GM23338 (cell line): ENCODE data around the gene CEP72. TPM values are rescaled to one million over a fixed set of nuclear protein-coding genes. Genes with fewer than 3 reads are reported as not detected.

Experiments
- ATAC-seq: fragments of 200-7000 bp; cut with Tn5 transposase; 3 replicates; pipeline ENCODE4 v1.9.1; 2020
- DNase-seq: peaks from one replicate; pipeline ENCODE4 v3.0.0-alpha.2; 2015; ENCODE audit warnings: low spot score
- H2AFZ ChIP-seq: fragments of 200-600 bp; sonication (generic); 2 replicates; pipeline ENCODE4 v1.8.0; 2016; ENCODE audit warnings: antibody characterized with exemption, mild to moderate bottlenecking, moderate library complexity
- H3F3A ChIP-seq: fragments of 200-600 bp; sonication (generic); replicated peaks from 2 replicates; pipeline ENCODE4 v1.8.0; 2017; ENCODE audit warnings: antibody characterized with exemption, mixed run types, low read depth
- H3K27ac ChIP-seq: fragments of 200-600 bp; sonication (generic); 2 replicates; pipeline ENCODE4 v1.6.1; 2016; ENCODE audit warnings: low read depth
- H3K27me3 ChIP-seq: fragments of 200-600 bp; sonication (generic); 2 replicates; pipeline ENCODE4 v1.8.0; 2016; ENCODE audit warnings: mild to moderate bottlenecking, mixed run types, moderate library complexity; ENCODE audit not compliant: insufficient read depth
- H3K36me3 ChIP-seq: fragments of 200-600 bp; sonication (generic); 2 replicates; pipeline ENCODE4 v1.8.0; 2016; ENCODE audit warnings: mild to moderate bottlenecking; ENCODE audit not compliant: insufficient read depth
- H3K4me1 ChIP-seq: fragments of 200-600 bp; sonication (generic); 2 replicates; pipeline ENCODE4 v1.8.0; 2016; ENCODE audit warnings: mild to moderate bottlenecking, moderate library complexity; ENCODE audit not compliant: insufficient read depth
- H3K4me2 ChIP-seq: fragments of 200-600 bp; sonication (generic); 2 replicates; pipeline ENCODE4 v1.7.1; 2017; ENCODE audit warnings: mixed run types
- H3K4me3 ChIP-seq: fragments of 200-600 bp; sonication (generic); 2 replicates; pipeline ENCODE4 v1.6.1; 2016; ENCODE audit warnings: mixed run types
- H3K79me2 ChIP-seq: fragments of 200-600 bp; sonication (generic); replicated peaks from 2 replicates; pipeline ENCODE4 v1.8.0; 2017; ENCODE audit warnings: mild to moderate bottlenecking; ENCODE audit not compliant: insufficient read depth
- H3K9me2 ChIP-seq: fragments of 200-600 bp; sonication (generic); 2 replicates; pipeline ENCODE4 v1.8.0; 2017; ENCODE audit not compliant: insufficient read depth
- H4K20me1 ChIP-seq: fragments of 200-600 bp; sonication (generic); replicated peaks from 2 replicates; pipeline ENCODE4 v1.8.0; 2017; ENCODE audit warnings: mild to moderate bottlenecking; ENCODE audit not compliant: insufficient read depth
- H3K27ac Mint-ChIP-seq: 2 replicates; pipeline ENCODE4 v1.8.0; 2020; ENCODE audit warnings: inconsistent platforms, mild to moderate bottlenecking, moderate library complexity, mixed read lengths
- H3K27me3 Mint-ChIP-seq: 3 replicates; pipeline ENCODE4 v1.8.0; 2022; ENCODE audit warnings: low read depth, mild to moderate bottlenecking, moderate library complexity, mixed read lengths, inconsistent platforms; ENCODE audit not compliant: insufficient read depth, poor library complexity
- H3K36me3 Mint-ChIP-seq: 3 replicates; pipeline ENCODE4 v1.8.0; 2021; ENCODE audit warnings: low read depth, mild to moderate bottlenecking, inconsistent platforms, moderate library complexity, mixed read lengths
- H3K4me1 Mint-ChIP-seq: 3 replicates; pipeline ENCODE4 v1.8.0; 2020; ENCODE audit warnings: mild to moderate bottlenecking, inconsistent platforms, mixed read lengths
- H3K4me3 Mint-ChIP-seq: 3 replicates; pipeline ENCODE4 v1.8.0; 2021; ENCODE audit warnings: moderate library complexity, mild to moderate bottlenecking, inconsistent platforms, mixed read lengths
- H3K9me3 Mint-ChIP-seq: 3 replicates; pipeline ENCODE4 v1.8.0; 2020; ENCODE audit warnings: moderate library complexity, mild to moderate bottlenecking, inconsistent platforms, mixed read lengths
- CREB1 ChIP-seq: fragments of 250-450 bp; sonication (Bioruptor Pico); IDR thresholded peaks from 2 replicates; pipeline ENCODE4 v1.5.0; 2020; ENCODE audit warnings: low read depth, mild to moderate bottlenecking, moderate library complexity
- CTCF ChIP-seq, 2 experiments: fragments of 200-600 bp in 1 of 2; sonication (generic) in 1 of 2; conservative IDR thresholded peaks; 2 replicates each; pipeline versions ENCODE4 v1.5.1 to v1.6.1; 2016 to 2017; ENCODE audit warnings: antibody characterized with exemption in 2 of 2, low read depth in 2 of 2, mild to moderate bottlenecking in 2 of 2, moderate library complexity in 1 of 2
- EZH2 ChIP-seq: fragments of 200-600 bp; sonication (generic); IDR thresholded peaks from one replicate; pipeline ENCODE4 v1.8.0; 2017; ENCODE audit warnings: antibody characterized with exemption, mild to moderate bottlenecking, low read depth; ENCODE audit not compliant: unreplicated experiment
- EZH2phosphoT487 ChIP-seq: fragments of 200-600 bp; sonication (generic); IDR thresholded peaks from one replicate; pipeline ENCODE4 v1.8.1; 2018; ENCODE audit warnings: antibody characterized with exemption; ENCODE audit not compliant: unreplicated experiment
- JUNB ChIP-seq: IDR thresholded peaks from one replicate; pipeline ENCODE4 v1.6.1; 2016; ENCODE audit warnings: antibody characterized with exemption; ENCODE audit not compliant: unreplicated experiment
- NANOG ChIP-seq: IDR thresholded peaks from 2 replicates; pipeline ENCODE4 v1.6.1; 2016; ENCODE audit warnings: antibody characterized with exemption, borderline replicate concordance
- POLR2AphosphoS5 ChIP-seq: IDR thresholded peaks from 2 replicates; pipeline ENCODE4 v1.6.1; 2016; ENCODE audit warnings: antibody characterized with exemption, low read depth
- STAT1 ChIP-seq: IDR thresholded peaks from one replicate; pipeline ENCODE4 v1.6.1; 2016; ENCODE audit warnings: antibody characterized with exemption; ENCODE audit not compliant: unreplicated experiment
- ZNF114 ChIP-seq: fragments of 250-450 bp; sonication (Bioruptor Pico); IDR thresholded peaks from 2 replicates; pipeline ENCODE4 v1.5.0; 2020; ENCODE audit warnings: mild to moderate bottlenecking, moderate library complexity
- ZNF331 ChIP-seq: fragments of 250-450 bp; sonication (Bioruptor Pico); IDR thresholded peaks from 2 replicates; pipeline ENCODE4 v1.5.0; 2020; ENCODE audit warnings: low read depth, mild to moderate bottlenecking, moderate library complexity
- polyA plus RNA-seq: library from polyadenylated mRNA; unstranded; fragments of >200 nt; fragmentation: Nextera tagmentation; extraction: Ambion mirVana; gene quantifications from 2 replicates; pipeline ENCODE4 v1.2.1, GENCODE V29; 2016
- total RNA-seq: library from RNA; depleted of rRNA; stranded (reverse); fragments of >200 nt; shearing (Covaris generic); gene quantifications from 2 replicates; pipeline ENCODE4 v1.2.3, GENCODE V29; 2014
- TF ChIP-seq, protein P1 (sequence below): fragments of 250-450 bp; sonication (Bioruptor Pico); IDR thresholded peaks from 2 replicates; pipeline ENCODE4 v1.5.0; 2020; ENCODE audit warnings: mild to moderate bottlenecking, moderate library complexity
- TF ChIP-seq, protein P2 (sequence below): IDR thresholded peaks from 2 replicates; pipeline ENCODE4 v1.6.1; 2016; ENCODE audit warnings: antibody characterized with exemption
- TF ChIP-seq, protein P3 (sequence below): IDR thresholded peaks from one replicate; pipeline ENCODE4 v1.6.1; 2018; ENCODE audit warnings: antibody characterized with exemption; ENCODE audit not compliant: unreplicated experiment

Gene CEP72
- total and polyA plus RNA-seq, 2 experiments from 2014 or later, result 15.5 to 27.1 TPM

- Mint-ChIP-seq H3K4me1 (no peaks in the 10 kb centered on the region), H3K27me3 (peaks cover 10% of the 10 kb centered on the region), H3K4me3 (no peak overlapping the region), H3K36me3 (no peaks in the 10 kb centered on the region; the same call in 2 of the 3 replicates), H3K9me3 (no peaks in the 10 kb centered on the region; the same call in 2 of the 3 replicates), H3K27ac (no peak overlapping the region)
- no peaks in the 10 kb centered on the region for H3K4me1 ChIP-seq
- no peak for DNase-seq
- no peak for ATAC-seq
- no peak overlapping the region for H3K4me3 ChIP-seq
- H4K20me1 ChIP-seq, result no peaks in the 10 kb centered on the region
- H3K27ac ChIP-seq, result no peak overlapping the region
- no peaks in the 10 kb centered on the region for H3K27me3 ChIP-seq
- no peak for TF ChIP-seq JUNB
- no peak for TF ChIP-seq ZNF331
- TF ChIP-seq, protein P1, sequence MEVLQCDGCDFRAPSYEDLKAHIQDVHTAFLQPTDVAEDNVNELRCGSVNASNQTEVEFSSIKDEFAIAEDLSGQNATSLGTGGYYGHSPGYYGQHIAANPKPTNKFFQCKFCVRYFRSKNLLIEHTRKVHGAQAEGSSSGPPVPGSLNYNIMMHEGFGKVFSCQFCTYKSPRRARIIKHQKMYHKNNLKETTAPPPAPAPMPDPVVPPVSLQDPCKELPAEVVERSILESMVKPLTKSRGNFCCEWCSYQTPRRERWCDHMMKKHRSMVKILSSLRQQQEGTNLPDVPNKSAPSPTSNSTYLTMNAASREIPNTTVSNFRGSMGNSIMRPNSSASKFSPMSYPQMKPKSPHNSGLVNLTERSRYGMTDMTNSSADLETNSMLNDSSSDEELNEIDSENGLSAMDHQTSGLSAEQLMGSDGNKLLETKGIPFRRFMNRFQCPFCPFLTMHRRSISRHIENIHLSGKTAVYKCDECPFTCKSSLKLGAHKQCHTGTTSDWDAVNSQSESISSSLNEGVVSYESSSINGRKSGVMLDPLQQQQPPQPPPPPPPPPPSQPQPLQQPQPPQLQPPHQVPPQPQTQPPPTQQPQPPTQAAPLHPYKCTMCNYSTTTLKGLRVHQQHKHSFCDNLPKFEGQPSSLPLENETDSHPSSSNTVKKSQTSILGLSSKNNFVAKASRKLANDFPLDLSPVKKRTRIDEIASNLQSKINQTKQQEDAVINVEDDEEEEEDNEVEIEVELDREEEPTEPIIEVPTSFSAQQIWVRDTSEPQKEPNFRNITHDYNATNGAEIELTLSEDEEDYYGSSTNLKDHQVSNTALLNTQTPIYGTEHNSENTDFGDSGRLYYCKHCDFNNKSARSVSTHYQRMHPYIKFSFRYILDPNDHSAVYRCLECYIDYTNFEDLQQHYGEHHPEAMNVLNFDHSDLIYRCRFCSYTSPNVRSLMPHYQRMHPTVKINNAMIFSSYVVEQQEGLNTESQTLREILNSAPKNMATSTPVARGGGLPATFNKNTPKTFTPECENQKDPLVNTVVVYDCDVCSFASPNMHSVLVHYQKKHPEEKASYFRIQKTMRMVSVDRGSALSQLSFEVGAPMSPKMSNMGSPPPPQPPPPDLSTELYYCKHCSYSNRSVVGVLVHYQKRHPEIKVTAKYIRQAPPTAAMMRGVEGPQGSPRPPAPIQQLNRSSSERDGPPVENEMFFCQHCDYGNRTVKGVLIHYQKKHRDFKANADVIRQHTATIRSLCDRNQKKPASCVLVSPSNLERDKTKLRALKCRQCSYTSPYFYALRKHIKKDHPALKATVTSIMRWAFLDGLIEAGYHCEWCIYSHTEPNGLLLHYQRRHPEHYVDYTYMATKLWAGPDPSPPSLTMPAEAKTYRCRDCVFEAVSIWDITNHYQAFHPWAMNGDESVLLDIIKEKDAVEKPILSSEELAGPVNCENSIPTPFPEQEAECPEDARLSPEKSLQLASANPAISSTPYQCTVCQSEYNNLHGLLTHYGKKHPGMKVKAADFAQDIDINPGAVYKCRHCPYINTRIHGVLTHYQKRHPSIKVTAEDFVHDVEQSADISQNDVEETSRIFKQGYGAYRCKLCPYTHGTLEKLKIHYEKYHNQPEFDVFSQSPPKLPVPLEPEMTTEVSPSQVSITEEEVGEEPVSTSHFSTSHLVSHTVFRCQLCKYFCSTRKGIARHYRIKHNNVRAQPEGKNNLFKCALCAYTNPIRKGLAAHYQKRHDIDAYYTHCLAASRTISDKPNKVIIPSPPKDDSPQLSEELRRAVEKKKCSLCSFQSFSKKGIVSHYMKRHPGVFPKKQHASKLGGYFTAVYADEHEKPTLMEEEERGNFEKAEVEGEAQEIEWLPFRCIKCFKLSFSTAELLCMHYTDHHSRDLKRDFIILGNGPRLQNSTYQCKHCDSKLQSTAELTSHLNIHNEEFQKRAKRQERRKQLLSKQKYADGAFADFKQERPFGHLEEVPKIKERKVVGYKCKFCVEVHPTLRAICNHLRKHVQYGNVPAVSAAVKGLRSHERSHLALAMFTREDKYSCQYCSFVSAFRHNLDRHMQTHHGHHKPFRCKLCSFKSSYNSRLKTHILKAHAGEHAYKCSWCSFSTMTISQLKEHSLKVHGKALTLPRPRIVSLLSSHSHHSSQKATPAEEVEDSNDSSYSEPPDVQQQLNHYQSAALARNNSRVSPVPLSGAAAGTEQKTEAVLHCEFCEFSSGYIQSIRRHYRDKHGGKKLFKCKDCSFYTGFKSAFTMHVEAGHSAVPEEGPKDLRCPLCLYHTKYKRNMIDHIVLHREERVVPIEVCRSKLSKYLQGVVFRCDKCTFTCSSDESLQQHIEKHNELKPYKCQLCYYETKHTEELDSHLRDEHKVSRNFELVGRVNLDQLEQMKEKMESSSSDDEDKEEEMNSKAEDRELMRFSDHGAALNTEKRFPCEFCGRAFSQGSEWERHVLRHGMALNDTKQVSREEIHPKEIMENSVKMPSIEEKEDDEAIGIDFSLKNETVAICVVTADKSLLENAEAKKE (CRISPR knock-in tag), result no peak
- no peak for TF ChIP-seq CTCF (conservative IDR thresholded peaks at IDR 0.05; ENCODE audit: low read depth in 2 of 2)
- TF ChIP-seq ZNF114 (CRISPR knock-in tag), result no peak
- no peak for TF ChIP-seq STAT1
- TF ChIP-seq EZH2phosphoT487, result no peak
- TF ChIP-seq EZH2, result no peak
- no peak for TF ChIP-seq POLR2AphosphoS5
- TF ChIP-seq, protein P2, sequence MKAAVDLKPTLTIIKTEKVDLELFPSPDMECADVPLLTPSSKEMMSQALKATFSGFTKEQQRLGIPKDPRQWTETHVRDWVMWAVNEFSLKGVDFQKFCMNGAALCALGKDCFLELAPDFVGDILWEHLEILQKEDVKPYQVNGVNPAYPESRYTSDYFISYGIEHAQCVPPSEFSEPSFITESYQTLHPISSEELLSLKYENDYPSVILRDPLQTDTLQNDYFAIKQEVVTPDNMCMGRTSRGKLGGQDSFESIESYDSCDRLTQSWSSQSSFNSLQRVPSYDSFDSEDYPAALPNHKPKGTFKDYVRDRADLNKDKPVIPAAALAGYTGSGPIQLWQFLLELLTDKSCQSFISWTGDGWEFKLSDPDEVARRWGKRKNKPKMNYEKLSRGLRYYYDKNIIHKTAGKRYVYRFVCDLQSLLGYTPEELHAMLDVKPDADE, result no peak
- TF ChIP-seq NANOG, result no peak
- TF ChIP-seq, protein P3, sequence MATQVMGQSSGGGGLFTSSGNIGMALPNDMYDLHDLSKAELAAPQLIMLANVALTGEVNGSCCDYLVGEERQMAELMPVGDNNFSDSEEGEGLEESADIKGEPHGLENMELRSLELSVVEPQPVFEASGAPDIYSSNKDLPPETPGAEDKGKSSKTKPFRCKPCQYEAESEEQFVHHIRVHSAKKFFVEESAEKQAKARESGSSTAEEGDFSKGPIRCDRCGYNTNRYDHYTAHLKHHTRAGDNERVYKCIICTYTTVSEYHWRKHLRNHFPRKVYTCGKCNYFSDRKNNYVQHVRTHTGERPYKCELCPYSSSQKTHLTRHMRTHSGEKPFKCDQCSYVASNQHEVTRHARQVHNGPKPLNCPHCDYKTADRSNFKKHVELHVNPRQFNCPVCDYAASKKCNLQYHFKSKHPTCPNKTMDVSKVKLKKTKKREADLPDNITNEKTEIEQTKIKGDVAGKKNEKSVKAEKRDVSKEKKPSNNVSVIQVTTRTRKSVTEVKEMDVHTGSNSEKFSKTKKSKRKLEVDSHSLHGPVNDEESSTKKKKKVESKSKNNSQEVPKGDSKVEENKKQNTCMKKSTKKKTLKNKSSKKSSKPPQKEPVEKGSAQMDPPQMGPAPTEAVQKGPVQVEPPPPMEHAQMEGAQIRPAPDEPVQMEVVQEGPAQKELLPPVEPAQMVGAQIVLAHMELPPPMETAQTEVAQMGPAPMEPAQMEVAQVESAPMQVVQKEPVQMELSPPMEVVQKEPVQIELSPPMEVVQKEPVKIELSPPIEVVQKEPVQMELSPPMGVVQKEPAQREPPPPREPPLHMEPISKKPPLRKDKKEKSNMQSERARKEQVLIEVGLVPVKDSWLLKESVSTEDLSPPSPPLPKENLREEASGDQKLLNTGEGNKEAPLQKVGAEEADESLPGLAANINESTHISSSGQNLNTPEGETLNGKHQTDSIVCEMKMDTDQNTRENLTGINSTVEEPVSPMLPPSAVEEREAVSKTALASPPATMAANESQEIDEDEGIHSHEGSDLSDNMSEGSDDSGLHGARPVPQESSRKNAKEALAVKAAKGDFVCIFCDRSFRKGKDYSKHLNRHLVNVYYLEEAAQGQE, result no peak
- no peak for TF ChIP-seq CREB1 (CRISPR knock-in tag)
- H3K79me2 ChIP-seq, result no peaks in the 10 kb centered on the region
- no peaks in the 10 kb centered on the region for H3F3A ChIP-seq
- no peak overlapping the region for H3K4me2 ChIP-seq
- H2AFZ ChIP-seq, result no peak overlapping the region
- H3K9me2 ChIP-seq, result no peaks in the 10 kb centered on the region
- H3K36me3 ChIP-seq, result no peaks in the 10 kb centered on the region
Observed at GRCh38 chr5:603081-603998, 8.8 kb upstream of the CEP72 start.
